Astrocyte (in vitro differentiated cells and primary cell): ENCODE results near the gene ZNF484. TPM values are rescaled to one million over a fixed set of nuclear protein-coding genes. Genes with fewer than 3 reads are reported as not detected.
A peak's percentile ranks its signal among the peaks of the same experiment; 100 is the strongest.
"Not testable (repeated sequence)": the region's sequence is repeated elsewhere in the genome, so short reads cannot be mapped to it uniquely, and the experiment has no call there.

Experiments
- DNase-seq: peaks from one replicate; pipeline ENCODE4 v3.0.0-alpha.2; 2010; ENCODE audit warnings: low read depth
- FAIRE-seq: peaks from 2 replicates; lab custom pipeline; 2011; peaks lifted over from hg19 to GRCh38; lab: Jason Lieb, UNC
- H2AFZ ChIP-seq: 2 replicates; pipeline ENCODE4 v1.6.0; 2012; ENCODE audit warnings: low read depth, low read length, inconsistent platforms
- H3K27ac ChIP-seq: 2 replicates; pipeline ENCODE4 v1.5.1; 2011; ENCODE audit warnings: low read depth, low read length, inconsistent platforms
- H3K27me3 ChIP-seq: 2 replicates; pipeline ENCODE4 v1.6.0; 2011; ENCODE audit warnings: low read length, inconsistent platforms; ENCODE audit not compliant: insufficient read depth
- H3K36me3 ChIP-seq: 2 replicates; pipeline ENCODE4 v1.5.1; 2011; ENCODE audit warnings: low read length, inconsistent platforms; ENCODE audit not compliant: insufficient read depth
- H3K4me1 ChIP-seq: 2 replicates; pipeline ENCODE4 v1.5.1; 2011; ENCODE audit warnings: low read length, inconsistent platforms; ENCODE audit not compliant: insufficient read depth
- H3K4me2 ChIP-seq: 2 replicates; pipeline ENCODE4 v1.6.0; 2012; ENCODE audit warnings: low read length, inconsistent platforms
- H3K4me3 ChIP-seq: 2 replicates; pipeline ENCODE4 v1.5.1; 2011; ENCODE audit warnings: low read depth, mild to moderate bottlenecking, low read length, inconsistent platforms; ENCODE audit not compliant: insufficient read depth
- H3K79me2 ChIP-seq: 2 replicates; pipeline ENCODE4 v1.6.0; 2012; ENCODE audit warnings: mild to moderate bottlenecking, low read length, inconsistent platforms; ENCODE audit not compliant: insufficient read depth
- H3K9ac ChIP-seq: 2 replicates; pipeline ENCODE4 v1.6.0; 2012; ENCODE audit warnings: mild to moderate bottlenecking, low read length, inconsistent platforms
- H3K9me3 ChIP-seq: 2 replicates; pipeline ENCODE4 v1.5.1; 2012; ENCODE audit warnings: low read depth, mild to moderate bottlenecking, low read length, inconsistent platforms; ENCODE audit not compliant: insufficient read depth
- H4K20me1 ChIP-seq: 2 replicates; pipeline ENCODE4 v1.6.0; 2012; ENCODE audit warnings: low read length, inconsistent platforms; ENCODE audit not compliant: insufficient read depth
- H3K27ac Mint-ChIP-seq: one replicate; pipeline ENCODE4 v1.8.0; 2021; ENCODE audit warnings: mild to moderate bottlenecking, mixed read lengths; ENCODE audit not compliant: unreplicated experiment
- H3K27me3 Mint-ChIP-seq: one replicate; pipeline ENCODE4 v1.8.0; 2021; ENCODE audit warnings: low read depth, mixed read lengths; ENCODE audit not compliant: unreplicated experiment
- H3K36me3 Mint-ChIP-seq: one replicate; pipeline ENCODE4 v1.8.0; 2021; ENCODE audit warnings: low read depth, mixed read lengths; ENCODE audit not compliant: unreplicated experiment
- H3K4me1 Mint-ChIP-seq: one replicate; pipeline ENCODE4 v1.8.0; 2021; ENCODE audit warnings: low read depth, mixed read lengths; ENCODE audit not compliant: unreplicated experiment
- H3K4me3 Mint-ChIP-seq: one replicate; pipeline ENCODE4 v1.8.0; 2021; ENCODE audit warnings: mild to moderate bottlenecking, moderate library complexity, mixed read lengths; ENCODE audit not compliant: unreplicated experiment
- H3K9me3 Mint-ChIP-seq: one replicate; pipeline ENCODE4 v1.8.0; 2021; ENCODE audit warnings: mild to moderate bottlenecking, mixed read lengths; ENCODE audit not compliant: unreplicated experiment
- EZH2 ChIP-seq: IDR thresholded peaks from 2 replicates; pipeline ENCODE4 v1.6.1; 2012; ENCODE audit warnings: mild to moderate bottlenecking, low read length, inconsistent platforms; ENCODE audit not compliant: insufficient read depth
- total RNA-seq: library from RNA; stranded (reverse); gene quantifications from 2 replicates; pipeline ENCODE4 v1.2.1, GENCODE V29; 2021
- TF ChIP-seq, protein P1 (sequence below): IDR thresholded peaks from 2 replicates; pipeline ENCODE4 v1.5.1; 2011; ENCODE audit warnings: low read depth, mild to moderate bottlenecking, inconsistent platforms, low read length, moderate library complexity; ENCODE audit not compliant: insufficient read depth

The ZNF484 gene
- total RNA-seq, 1 donor from 2014 or later, result 10.6 TPM

DNA sequence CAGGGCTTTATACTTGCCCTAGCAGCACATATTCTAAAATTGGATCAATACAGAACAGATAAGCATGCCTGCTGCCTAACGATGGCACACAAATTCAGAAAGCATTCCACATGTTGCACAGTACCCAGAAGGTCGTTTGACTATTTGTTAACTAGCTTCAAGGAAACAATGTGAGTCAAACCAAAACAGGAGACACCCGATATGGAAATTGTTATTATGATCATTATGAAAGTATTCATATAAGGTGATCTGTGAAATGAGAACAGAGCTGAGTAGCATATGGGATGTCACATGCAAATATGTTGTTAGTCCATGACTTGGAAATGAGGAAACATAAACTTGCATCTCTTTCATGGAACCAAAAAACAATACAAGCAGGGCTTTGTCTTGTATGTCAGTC is 56.9 kb downstream of the ZNF484 start:
- Histone ChIP-seq H3K79me2 (no peaks in the 10 kb centered on the region), H3K9ac (no peak overlapping the region), H3K27ac (no peak overlapping the region), H3K27me3 (peaks cover 9% of the 10 kb centered on the region), H2AFZ (no peak overlapping the region), H3K9me3 (no peaks in the 10 kb centered on the region), H3K4me1 (no peaks in the 10 kb centered on the region), H3K4me3 (no peak overlapping the region), H4K20me1 (no peaks in the 10 kb centered on the region), H3K4me2 (no peak overlapping the region), H3K36me3 (no peaks in the 10 kb centered on the region)
- FAIRE-seq (no peak), DNase-seq (no peak)
- TF ChIP-seq, protein P1, sequence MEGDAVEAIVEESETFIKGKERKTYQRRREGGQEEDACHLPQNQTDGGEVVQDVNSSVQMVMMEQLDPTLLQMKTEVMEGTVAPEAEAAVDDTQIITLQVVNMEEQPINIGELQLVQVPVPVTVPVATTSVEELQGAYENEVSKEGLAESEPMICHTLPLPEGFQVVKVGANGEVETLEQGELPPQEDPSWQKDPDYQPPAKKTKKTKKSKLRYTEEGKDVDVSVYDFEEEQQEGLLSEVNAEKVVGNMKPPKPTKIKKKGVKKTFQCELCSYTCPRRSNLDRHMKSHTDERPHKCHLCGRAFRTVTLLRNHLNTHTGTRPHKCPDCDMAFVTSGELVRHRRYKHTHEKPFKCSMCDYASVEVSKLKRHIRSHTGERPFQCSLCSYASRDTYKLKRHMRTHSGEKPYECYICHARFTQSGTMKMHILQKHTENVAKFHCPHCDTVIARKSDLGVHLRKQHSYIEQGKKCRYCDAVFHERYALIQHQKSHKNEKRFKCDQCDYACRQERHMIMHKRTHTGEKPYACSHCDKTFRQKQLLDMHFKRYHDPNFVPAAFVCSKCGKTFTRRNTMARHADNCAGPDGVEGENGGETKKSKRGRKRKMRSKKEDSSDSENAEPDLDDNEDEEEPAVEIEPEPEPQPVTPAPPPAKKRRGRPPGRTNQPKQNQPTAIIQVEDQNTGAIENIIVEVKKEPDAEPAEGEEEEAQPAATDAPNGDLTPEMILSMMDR, result no peak
- no peak for TF ChIP-seq EZH2
- H3K27me3 Mint-ChIP-seq, result peaks cover 12% of the 10 kb centered on the region
- no peak overlapping the region for H3K27ac Mint-ChIP-seq
- H3K36me3 Mint-ChIP-seq, result no peaks in the 10 kb centered on the region
- H3K4me1 Mint-ChIP-seq, result no peaks in the 10 kb centered on the region
- no peak overlapping the region for H3K4me3 Mint-ChIP-seq
- H3K9me3 Mint-ChIP-seq, result no peaks in the 10 kb centered on the region

DNA sequence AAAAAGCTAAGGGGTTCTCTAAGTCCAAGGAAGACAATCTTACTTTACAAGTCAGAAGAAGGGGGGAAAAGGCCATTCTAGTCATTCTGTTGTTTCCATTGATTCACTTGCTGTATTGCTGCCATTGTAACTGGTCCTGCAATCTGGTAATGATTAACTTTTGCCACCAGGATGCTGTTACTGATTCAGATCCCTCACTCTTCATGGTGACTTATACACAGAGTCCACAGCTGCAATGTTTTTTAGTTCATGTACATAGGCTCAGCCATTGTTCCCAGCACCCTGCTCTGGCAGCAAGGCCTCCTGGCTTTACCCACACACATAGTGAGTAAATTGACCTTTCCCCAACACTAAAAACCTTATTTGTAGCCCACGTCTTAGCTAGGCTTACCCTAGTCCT is 57.9 kb downstream of the ZNF484 start:
- not testable (repeated sequence) for H3K4me1 Mint-ChIP-seq, H3K9me3 Mint-ChIP-seq, FAIRE-seq, H3K4me3 ChIP-seq, H3K9ac ChIP-seq, H3K79me2 ChIP-seq, H3K27ac Mint-ChIP-seq, H3K27ac ChIP-seq, H4K20me1 ChIP-seq, H3K36me3 ChIP-seq, H3K36me3 Mint-ChIP-seq, H3K4me3 Mint-ChIP-seq, H3K4me1 ChIP-seq, H3K9me3 ChIP-seq, H2AFZ ChIP-seq, H3K4me2 ChIP-seq, DNase-seq
- H3K27me3 ChIP-seq, result peaks cover 14% of the 10 kb centered on the region
- peaks cover 17% of the 10 kb centered on the region for H3K27me3 Mint-ChIP-seq

DNA sequence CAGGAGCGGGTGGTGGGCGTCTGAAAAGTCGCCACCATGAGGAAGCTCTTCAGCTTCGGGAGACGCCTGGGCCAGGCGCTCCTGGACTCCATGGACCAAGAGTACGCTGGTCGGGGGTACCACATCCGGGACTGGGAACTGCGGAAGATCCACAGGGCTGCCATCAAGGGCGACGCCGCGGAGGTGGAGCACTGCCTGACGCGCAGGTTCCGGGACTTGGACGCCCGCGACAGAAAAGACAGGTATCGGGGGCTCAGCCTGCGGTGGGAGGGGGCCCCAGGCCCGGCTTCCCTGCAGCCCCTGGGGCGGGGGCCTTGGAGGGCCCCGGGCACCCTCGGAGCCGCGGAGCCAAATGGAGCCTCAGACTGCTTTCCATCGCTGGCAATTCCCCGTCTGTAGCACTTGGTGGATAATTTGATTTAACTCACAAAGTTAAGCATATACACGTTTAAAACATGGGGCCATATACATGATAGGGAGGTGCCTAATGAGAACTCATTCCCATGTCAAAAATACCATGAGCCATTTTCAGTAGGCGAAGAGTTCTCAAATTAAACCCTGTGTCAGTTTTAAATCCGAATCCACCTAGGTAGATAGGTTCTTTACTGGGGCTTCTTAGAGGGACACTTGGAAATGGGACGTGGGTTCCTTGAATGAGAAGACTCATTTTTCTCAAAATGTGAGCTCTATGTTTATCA is 68.1 kb downstream of the ZNF484 start:
- H3K4me1 Mint-ChIP-seq, H3K4me3 ChIP-seq, H3K36me3 Mint-ChIP-seq, H3K27ac Mint-ChIP-seq, FAIRE-seq, H3K9ac ChIP-seq, H3K27ac ChIP-seq, H2AFZ ChIP-seq, H3K9me3 ChIP-seq, H3K9me3 Mint-ChIP-seq, DNase-seq, H3K36me3 ChIP-seq, H4K20me1 ChIP-seq, H3K79me2 ChIP-seq: not testable (repeated sequence)
- H3K4me2 ChIP-seq, result peak overlapping the region; percentile 85
- H3K4me3 Mint-ChIP-seq, result peak overlapping the region; percentile 27
- peaks cover 12% of the 10 kb centered on the region for H3K4me1 ChIP-seq
- H3K27me3 ChIP-seq, result peaks cover 84% of the 10 kb centered on the region
- H3K27me3 Mint-ChIP-seq, result peaks cover 51% of the 10 kb centered on the region
